HepG2 (cell line): ENCODE data around the gene UQCRHL. TPM values are rescaled to one million over a fixed set of nuclear protein-coding genes. Genes with fewer than 3 reads are reported as not detected.

Source experiments
- ATAC-seq: fragments of 200-7000 bp; cut with Tn5 transposase; 3 replicates; pipeline ENCODE4 v1.9.1; 2020; ENCODE audit warnings: mild to moderate bottlenecking, moderate library complexity
- BruUV-seq: library from RNA; stranded (reverse); fragments of 400-500 nt; replicated peaks from 2 replicates; lab custom pipeline; 2021; lab: Mats Ljungman, UMichigan
- CTCF ChIA-PET: fragments of 300-600 bp; formaldehyde crosslinking; extraction: SDS; loops from one replicate; lab custom pipeline; 2021; ENCODE audit warnings: low total read pairs, inconsistent platforms, low intra/inter-chr PET ratio; lab: Yijun Ruan, JAX
- POLR2A ChIA-PET: fragments of 350-600 bp; sonication (Branson Sonifier 250); formaldehyde crosslinking; loops from one replicate; lab custom pipeline; 2020; ENCODE audit warnings: antibody characterized with exemption, inconsistent platforms; lab: Yijun Ruan, JAX
- DNase-seq: peaks from one replicate; pipeline ENCODE4 v3.0.0-alpha.2; 2015; ENCODE audit warnings: low spot score
- FAIRE-seq: peaks from 3 replicates; lab custom pipeline; 2011; peaks lifted over from hg19 to GRCh38; lab: Jason Lieb, UNC
- H2AFZ ChIP-seq: one replicate; pipeline ENCODE4 v1.6.1; 2011; ENCODE audit warnings: low read length, inconsistent platforms
- H3K27ac ChIP-seq: fragments of 300-600 bp; 3 replicates; pipeline ENCODE4 v1.8.0; 2011; ENCODE audit warnings: mixed run types, mild to moderate bottlenecking, mixed read lengths, low read length, inconsistent platforms; ENCODE audit not compliant: insufficient read depth; ENCODE audit errors: extremely low read length
- H3K27me3 ChIP-seq, 2 experiments: fragments of 200-600 bp in 1 of 2; 2 replicates in 1 of 2; 3 replicates in 1 of 2; pipeline versions ENCODE4 v1.6.0 to v1.8.0; 2011; ENCODE audit warnings: low read length in 2 of 2, mild to moderate bottlenecking in 2 of 2, moderate library complexity in 2 of 2, inconsistent platforms in 1 of 2; ENCODE audit not compliant: insufficient read depth in 2 of 2, control insufficient read depth in 1 of 2
- H3K36me3 ChIP-seq, 2 experiments: fragments of 200-600 bp in 1 of 2; replicated peaks in 1 of 2; 2 replicates in 1 of 2; 3 replicates in 1 of 2; pipeline versions ENCODE4 v1.5.1 to v1.8.0; 2011; ENCODE audit warnings: low read length in 2 of 2, inconsistent platforms in 1 of 2; ENCODE audit not compliant: insufficient read depth in 2 of 2, control insufficient read depth in 1 of 2
- H3K4me1 ChIP-seq: 2 replicates; pipeline ENCODE4 v1.5.1; 2012; ENCODE audit warnings: low read length, inconsistent platforms; ENCODE audit not compliant: insufficient read depth
- H3K4me2 ChIP-seq: 2 replicates; pipeline ENCODE4 v1.6.0; 2011; ENCODE audit warnings: low read depth, low read length, inconsistent platforms
- H3K4me3 ChIP-seq, 3 experiments: fragments of 200-600 bp in 1 of 3; sonication (generic), shearing (Covaris generic) in 1 of 3; replicated peaks in 1 of 3; 2 replicates each; pipeline ENCODE4 v1.5.1; 2011 to 2016; ENCODE audit warnings: low read length in 3 of 3, inconsistent platforms in 2 of 3, low read depth in 2 of 3, mild to moderate bottlenecking in 2 of 3, control low read depth in 1 of 3, mixed read lengths in 1 of 3; ENCODE audit not compliant: insufficient read depth in 1 of 3
- H3K79me2 ChIP-seq: one replicate; pipeline ENCODE4 v1.6.1; 2011; ENCODE audit warnings: low read length, inconsistent platforms; ENCODE audit not compliant: insufficient read depth
- H3K9ac ChIP-seq: 2 replicates; pipeline ENCODE4 v1.6.0; 2011; ENCODE audit warnings: mild to moderate bottlenecking, low read depth, low read length, inconsistent platforms; ENCODE audit not compliant: insufficient read depth
- H3K9me3 ChIP-seq: 2 replicates; pipeline ENCODE4 v1.5.1; 2012; ENCODE audit warnings: mild to moderate bottlenecking, low read length
- H4K20me1 ChIP-seq: 2 replicates; pipeline ENCODE4 v1.6.0; 2011; ENCODE audit warnings: inconsistent platforms, mild to moderate bottlenecking, low read length, moderate library complexity; ENCODE audit not compliant: insufficient read depth
- FOXC1 ChIP-seq: sonication (generic); formaldehyde crosslinking; IDR thresholded peaks from 2 replicates; pipeline ENCODE4 v1.8.0; 2022; ENCODE audit warnings: mild to moderate bottlenecking, missing genetic modification reagents, borderline replicate concordance
- FOXK1 ChIP-seq: sonication (generic); formaldehyde crosslinking; IDR thresholded peaks from 2 replicates; pipeline ENCODE4 v1.4.0; 2020; ENCODE audit warnings: low read depth, missing genetic modification reagents, borderline replicate concordance
- GZF1 ChIP-seq: sonication (generic); formaldehyde crosslinking; IDR thresholded peaks from 2 replicates; pipeline ENCODE4 v1.5.1; 2020; ENCODE audit warnings: mild to moderate bottlenecking, missing genetic modification reagents
- HIC2 ChIP-seq: sonication (generic); formaldehyde crosslinking; IDR thresholded peaks from 2 replicates; pipeline ENCODE4 v1.9.0; 2022; ENCODE audit warnings: low read depth, missing genetic modification reagents
- HNRNPLL ChIP-seq: fragments of 200-400 bp; formaldehyde crosslinking; IDR thresholded peaks from 2 replicates; pipeline ENCODE4 v1.6.1; 2017; ENCODE audit warnings: mild to moderate bottlenecking, low read depth, low read length; ENCODE audit not compliant: poor library complexity, severe bottlenecking
- MAFK ChIP-seq, 2 experiments: IDR thresholded peaks in 1 of 2; conservative IDR thresholded peaks in 1 of 2; 2 replicates each; pipeline ENCODE4 v1.6.1; 2011; ENCODE audit warnings: improper control_type of control experiment in 2 of 2, low read length in 2 of 2
- RORA ChIP-seq: sonication (generic); formaldehyde crosslinking; IDR thresholded peaks from 2 replicates; pipeline ENCODE4 v1.5.0; 2020; ENCODE audit warnings: mild to moderate bottlenecking, missing genetic modification reagents, moderate library complexity
- SP5 ChIP-seq: IDR thresholded peaks from 2 replicates; pipeline ENCODE4 v1.6.1; 2016; ENCODE audit warnings: low read depth, borderline replicate concordance
- STAT6 ChIP-seq: sonication (generic); formaldehyde crosslinking; IDR thresholded peaks from 2 replicates; pipeline ENCODE4 v1.4.0; 2020; ENCODE audit warnings: missing genetic modification reagents, mild to moderate bottlenecking, borderline replicate concordance
- THYN1 ChIP-seq: sonication (generic); formaldehyde crosslinking; IDR thresholded peaks from 2 replicates; pipeline ENCODE4 v1.8.1; 2023; ENCODE audit warnings: low read depth, mild to moderate bottlenecking, moderate library complexity, missing genetic modification reagents, borderline replicate concordance
- ZGPAT ChIP-seq: IDR thresholded peaks from 2 replicates; pipeline ENCODE4 v1.6.1; 2016; ENCODE audit warnings: mild to moderate bottlenecking
- WGBS: methylation state at CpG from one replicate; pipeline ENCODE4 v1.1.6; 2017; ENCODE audit warnings: low lambda C conversion rate; 5-methylcytosine and 5-hydroxymethylcytosine counted together
- in situ Hi-C: cut with HindIII; loops from 2 replicates; pipeline ENCODE4 v1.10.0; 2017; ENCODE audit warnings: low pct_unique_long_range_greater_than_20kb; ENCODE audit not compliant: extremely low pct_ligation_motif_present
- intact Hi-C: fragments of 100-400 bp; cut with micrococcal nuclease; formaldehyde crosslinking; loops from one replicate; pipeline ENCODE4 v1.10.0; 2022; ENCODE audit not compliant: unreplicated experiment
- polyA plus RNA-seq, 8 experiments: library from polyadenylated mRNA; depleted of rRNA in 3 of 8; stranded (reverse) in 7 of 8; unstranded in 1 of 8; fragments of >200 nt; fragmentation: Illumina TruSeq in 4 of 8; extraction: Trizol in 4 of 8; gene quantifications; 2 replicates each; pipeline versions ENCODE4 v1.2.1 to v1.2.3, GENCODE V29; 2011 to 2016; ENCODE audit warnings: low read depth in 4 of 8, missing spikeins in 1 of 8, mixed read lengths in 1 of 8; ENCODE audit not compliant: insufficient read depth in 1 of 8
- total RNA-seq, 5 experiments: library from RNA; depleted of rRNA; stranded (reverse); fragments of >200 nt; fragmentation: Illumina TruSeq; extraction: Trizol; gene quantifications; 2 replicates each; pipeline ENCODE4 v1.2.3, GENCODE V29; 2016; ENCODE audit warnings: low read depth in 1 of 5

The UQCRHL gene
- total and polyA plus RNA-seq, 2 of the 13 experiments (the other 11 are each of a cell fraction or from before 2014, with no cell fraction given), result 1.8 to 2.3 TPM

GRCh38 chr1:15786581-15786980 lies 20.9 kb downstream of the UQCRHL start:
- Histone ChIP-seq H4K20me1 (no peaks in the 10 kb centered on the region), H3K4me2 (no peak overlapping the region), H3K9ac (no peak overlapping the region), H3K4me3 (no peak overlapping the region), H3K27ac (no peak overlapping the region), H2AFZ (no peak overlapping the region), H3K79me2 (no peaks in the 10 kb centered on the region), H3K9me3 (no peaks in the 10 kb centered on the region), H3K4me1 (peaks cover 14% of the 10 kb centered on the region), H3K36me3 (peaks cover 2 to 14% of the 10 kb centered on the region in 2 experiments; a peak in 4 of 5 replicates), H3K27me3 (no peaks in the 10 kb centered on the region)
- over 99% methylated on average over 9 of the region's 10 CpGs for WGBS
- in situ Hi-C loops (no loop called here), intact Hi-C loops (no loop called here)
- ChIA-PET POLR2A (no interaction called here), CTCF (no interaction called here)
- BruUV-seq, result no TSS peak
- DNase-seq (no peak), FAIRE-seq (no peak), ATAC-seq (no peak)
- TF ChIP-seq ZGPAT (CRISPR knock-in tag) (no peak), SP5 (CRISPR knock-in tag) (no peak), THYN1 (CRISPR knock-in tag) (no peak), FOXC1 (CRISPR knock-in tag) (no peak), GZF1 (CRISPR knock-in tag) (no peak), RORA (CRISPR knock-in tag) (no peak), STAT6 (CRISPR knock-in tag) (no peak), MAFK (conservative IDR thresholded peaks at IDR 0.05 in 1 of 2, IDR thresholded peaks at IDR 0.05 in 1 of 2; ENCODE audit: low read length in 2 of 2) (no peak), HNRNPLL (no peak), FOXK1 (no peak), HIC2 (CRISPR knock-in tag) (no peak)
